Spleen (tissue), 7 donors: Measurements from ENCODE around the gene FMN2.

ENCODE experiments used
- POLR2A ChIP-seq, 3 donors: fragments of 450-650 bp; IDR thresholded peaks; one replicate each; pipeline ENCODE4 v1.5.1; 2017; ENCODE audit warnings: antibody characterized with exemption in 3 of 3, mild to moderate bottlenecking in 1 of 3
- TF ChIP-seq, protein P1 (sequence below), 11 experiments: fragments of 200-600 bp in 7 of 11; fragments of 450-650 bp in 4 of 11; sonication (generic) in 4 of 11; IDR thresholded peaks in 8 of 11; conservative IDR thresholded peaks in 3 of 11; 1 replicate in 7 of 11; 2 replicates in 4 of 11; pipeline versions ENCODE4 v1.4.0 to v1.8.0; 2016 to 2021; ENCODE audit warnings: antibody characterized with exemption in 11 of 11, inconsistent platforms in 4 of 11, mild to moderate bottlenecking in 1 of 11
- donor health status: DM: no; HTN: no; CAD: no; lungs with moderate emphysema.
- donor health status: DM: no; HTN: no; CAD: no.
- donor health status: DM: no; HTN: no; CAD: no.

- TF ChIP-seq, protein P1, sequence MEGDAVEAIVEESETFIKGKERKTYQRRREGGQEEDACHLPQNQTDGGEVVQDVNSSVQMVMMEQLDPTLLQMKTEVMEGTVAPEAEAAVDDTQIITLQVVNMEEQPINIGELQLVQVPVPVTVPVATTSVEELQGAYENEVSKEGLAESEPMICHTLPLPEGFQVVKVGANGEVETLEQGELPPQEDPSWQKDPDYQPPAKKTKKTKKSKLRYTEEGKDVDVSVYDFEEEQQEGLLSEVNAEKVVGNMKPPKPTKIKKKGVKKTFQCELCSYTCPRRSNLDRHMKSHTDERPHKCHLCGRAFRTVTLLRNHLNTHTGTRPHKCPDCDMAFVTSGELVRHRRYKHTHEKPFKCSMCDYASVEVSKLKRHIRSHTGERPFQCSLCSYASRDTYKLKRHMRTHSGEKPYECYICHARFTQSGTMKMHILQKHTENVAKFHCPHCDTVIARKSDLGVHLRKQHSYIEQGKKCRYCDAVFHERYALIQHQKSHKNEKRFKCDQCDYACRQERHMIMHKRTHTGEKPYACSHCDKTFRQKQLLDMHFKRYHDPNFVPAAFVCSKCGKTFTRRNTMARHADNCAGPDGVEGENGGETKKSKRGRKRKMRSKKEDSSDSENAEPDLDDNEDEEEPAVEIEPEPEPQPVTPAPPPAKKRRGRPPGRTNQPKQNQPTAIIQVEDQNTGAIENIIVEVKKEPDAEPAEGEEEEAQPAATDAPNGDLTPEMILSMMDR (IDR thresholded peaks at IDR 0.05 in 8 of 11, conservative IDR thresholded peaks at IDR 0.05 in 3 of 11): no peak
- no peak for TF ChIP-seq POLR2A (IDR thresholded peaks at IDR 0.05)
Observed at GRCh38 chr1:240217403-240217802, 125.7 kb downstream of the FMN2 start.
